ENCODE measurements around the gene NSG1. TPM values are rescaled to one million over a fixed set of nuclear protein-coding genes. Genes with fewer than 3 reads are reported as not detected.

NSG1 gene
- total and polyA plus RNA-seq, 2 of the 8 experiments (the other 6 are each of a cell fraction or from before 2014, with no cell fraction given), result 35.7 to 61.4 TPM

DNA sequence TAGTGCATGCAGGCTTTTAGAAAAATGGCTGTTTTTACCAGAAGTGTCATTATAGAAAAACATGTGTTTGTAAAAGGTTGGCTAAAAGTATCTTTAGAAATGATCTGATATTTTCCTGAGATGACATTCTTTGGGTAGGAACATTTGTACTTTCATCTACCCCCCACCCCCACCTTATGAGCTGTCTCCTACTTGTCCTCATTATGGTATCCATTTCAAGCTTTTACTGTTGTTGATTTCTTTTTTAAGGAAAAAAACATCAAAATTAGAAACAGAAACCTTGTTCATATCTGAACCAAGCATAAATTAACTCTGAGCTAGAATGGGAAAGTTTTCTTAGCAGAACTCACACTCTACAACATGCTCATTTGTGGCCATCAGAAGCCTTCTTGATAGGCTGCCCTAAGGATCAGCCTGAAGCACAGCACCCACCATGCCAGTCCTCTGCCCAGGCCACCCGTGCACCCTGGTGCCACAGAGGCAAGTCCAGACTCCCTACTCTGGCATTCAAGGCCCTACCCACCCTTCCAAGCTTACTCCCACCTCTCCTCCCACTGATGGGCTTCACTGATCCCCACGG, 49.4 kb downstream of the NSG1 start (continued):
- TF ChIP-seq, protein P1, sequence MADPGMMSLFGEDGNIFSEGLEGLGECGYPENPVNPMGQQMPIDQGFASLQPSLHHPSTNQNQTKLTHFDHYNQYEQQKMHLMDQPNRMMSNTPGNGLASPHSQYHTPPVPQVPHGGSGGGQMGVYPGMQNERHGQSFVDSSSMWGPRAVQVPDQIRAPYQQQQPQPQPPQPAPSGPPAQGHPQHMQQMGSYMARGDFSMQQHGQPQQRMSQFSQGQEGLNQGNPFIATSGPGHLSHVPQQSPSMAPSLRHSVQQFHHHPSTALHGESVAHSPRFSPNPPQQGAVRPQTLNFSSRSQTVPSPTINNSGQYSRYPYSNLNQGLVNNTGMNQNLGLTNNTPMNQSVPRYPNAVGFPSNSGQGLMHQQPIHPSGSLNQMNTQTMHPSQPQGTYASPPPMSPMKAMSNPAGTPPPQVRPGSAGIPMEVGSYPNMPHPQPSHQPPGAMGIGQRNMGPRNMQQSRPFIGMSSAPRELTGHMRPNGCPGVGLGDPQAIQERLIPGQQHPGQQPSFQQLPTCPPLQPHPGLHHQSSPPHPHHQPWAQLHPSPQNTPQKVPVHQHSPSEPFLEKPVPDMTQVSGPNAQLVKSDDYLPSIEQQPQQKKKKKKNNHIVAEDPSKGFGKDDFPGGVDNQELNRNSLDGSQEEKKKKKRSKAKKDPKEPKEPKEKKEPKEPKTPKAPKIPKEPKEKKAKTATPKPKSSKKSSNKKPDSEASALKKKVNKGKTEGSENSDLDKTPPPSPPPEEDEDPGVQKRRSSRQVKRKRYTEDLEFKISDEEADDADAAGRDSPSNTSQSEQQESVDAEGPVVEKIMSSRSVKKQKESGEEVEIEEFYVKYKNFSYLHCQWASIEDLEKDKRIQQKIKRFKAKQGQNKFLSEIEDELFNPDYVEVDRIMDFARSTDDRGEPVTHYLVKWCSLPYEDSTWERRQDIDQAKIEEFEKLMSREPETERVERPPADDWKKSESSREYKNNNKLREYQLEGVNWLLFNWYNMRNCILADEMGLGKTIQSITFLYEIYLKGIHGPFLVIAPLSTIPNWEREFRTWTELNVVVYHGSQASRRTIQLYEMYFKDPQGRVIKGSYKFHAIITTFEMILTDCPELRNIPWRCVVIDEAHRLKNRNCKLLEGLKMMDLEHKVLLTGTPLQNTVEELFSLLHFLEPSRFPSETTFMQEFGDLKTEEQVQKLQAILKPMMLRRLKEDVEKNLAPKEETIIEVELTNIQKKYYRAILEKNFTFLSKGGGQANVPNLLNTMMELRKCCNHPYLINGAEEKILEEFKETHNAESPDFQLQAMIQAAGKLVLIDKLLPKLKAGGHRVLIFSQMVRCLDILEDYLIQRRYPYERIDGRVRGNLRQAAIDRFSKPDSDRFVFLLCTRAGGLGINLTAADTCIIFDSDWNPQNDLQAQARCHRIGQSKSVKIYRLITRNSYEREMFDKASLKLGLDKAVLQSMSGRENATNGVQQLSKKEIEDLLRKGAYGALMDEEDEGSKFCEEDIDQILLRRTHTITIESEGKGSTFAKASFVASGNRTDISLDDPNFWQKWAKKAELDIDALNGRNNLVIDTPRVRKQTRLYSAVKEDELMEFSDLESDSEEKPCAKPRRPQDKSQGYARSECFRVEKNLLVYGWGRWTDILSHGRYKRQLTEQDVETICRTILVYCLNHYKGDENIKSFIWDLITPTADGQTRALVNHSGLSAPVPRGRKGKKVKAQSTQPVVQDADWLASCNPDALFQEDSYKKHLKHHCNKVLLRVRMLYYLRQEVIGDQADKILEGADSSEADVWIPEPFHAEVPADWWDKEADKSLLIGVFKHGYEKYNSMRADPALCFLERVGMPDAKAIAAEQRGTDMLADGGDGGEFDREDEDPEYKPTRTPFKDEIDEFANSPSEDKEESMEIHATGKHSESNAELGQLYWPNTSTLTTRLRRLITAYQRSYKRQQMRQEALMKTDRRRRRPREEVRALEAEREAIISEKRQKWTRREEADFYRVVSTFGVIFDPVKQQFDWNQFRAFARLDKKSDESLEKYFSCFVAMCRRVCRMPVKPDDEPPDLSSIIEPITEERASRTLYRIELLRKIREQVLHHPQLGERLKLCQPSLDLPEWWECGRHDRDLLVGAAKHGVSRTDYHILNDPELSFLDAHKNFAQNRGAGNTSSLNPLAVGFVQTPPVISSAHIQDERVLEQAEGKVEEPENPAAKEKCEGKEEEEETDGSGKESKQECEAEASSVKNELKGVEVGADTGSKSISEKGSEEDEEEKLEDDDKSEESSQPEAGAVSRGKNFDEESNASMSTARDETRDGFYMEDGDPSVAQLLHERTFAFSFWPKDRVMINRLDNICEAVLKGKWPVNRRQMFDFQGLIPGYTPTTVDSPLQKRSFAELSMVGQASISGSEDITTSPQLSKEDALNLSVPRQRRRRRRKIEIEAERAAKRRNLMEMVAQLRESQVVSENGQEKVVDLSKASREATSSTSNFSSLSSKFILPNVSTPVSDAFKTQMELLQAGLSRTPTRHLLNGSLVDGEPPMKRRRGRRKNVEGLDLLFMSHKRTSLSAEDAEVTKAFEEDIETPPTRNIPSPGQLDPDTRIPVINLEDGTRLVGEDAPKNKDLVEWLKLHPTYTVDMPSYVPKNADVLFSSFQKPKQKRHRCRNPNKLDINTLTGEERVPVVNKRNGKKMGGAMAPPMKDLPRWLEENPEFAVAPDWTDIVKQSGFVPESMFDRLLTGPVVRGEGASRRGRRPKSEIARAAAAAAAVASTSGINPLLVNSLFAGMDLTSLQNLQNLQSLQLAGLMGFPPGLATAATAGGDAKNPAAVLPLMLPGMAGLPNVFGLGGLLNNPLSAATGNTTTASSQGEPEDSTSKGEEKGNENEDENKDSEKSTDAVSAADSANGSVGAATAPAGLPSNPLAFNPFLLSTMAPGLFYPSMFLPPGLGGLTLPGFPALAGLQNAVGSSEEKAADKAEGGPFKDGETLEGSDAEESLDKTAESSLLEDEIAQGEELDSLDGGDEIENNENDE (IDR thresholded peaks at IDR 0.05; ENCODE audit: insufficient replicate concordance, low read length), result no peak
- TF ChIP-seq HDAC2 (IDR thresholded peaks at IDR 0.05; ENCODE audit: borderline replicate concordance in 1 of 2, low read depth in 2 of 2, low read length in 2 of 2) (no peak), ZNF274 (IDR thresholded peaks at IDR 0.05; ENCODE audit: borderline replicate concordance, extremely low read depth, low read length) (no peak)

Measured in H1 (cell line).